Measurements from ENCODE around the gene SLC19A1.

DNA sequence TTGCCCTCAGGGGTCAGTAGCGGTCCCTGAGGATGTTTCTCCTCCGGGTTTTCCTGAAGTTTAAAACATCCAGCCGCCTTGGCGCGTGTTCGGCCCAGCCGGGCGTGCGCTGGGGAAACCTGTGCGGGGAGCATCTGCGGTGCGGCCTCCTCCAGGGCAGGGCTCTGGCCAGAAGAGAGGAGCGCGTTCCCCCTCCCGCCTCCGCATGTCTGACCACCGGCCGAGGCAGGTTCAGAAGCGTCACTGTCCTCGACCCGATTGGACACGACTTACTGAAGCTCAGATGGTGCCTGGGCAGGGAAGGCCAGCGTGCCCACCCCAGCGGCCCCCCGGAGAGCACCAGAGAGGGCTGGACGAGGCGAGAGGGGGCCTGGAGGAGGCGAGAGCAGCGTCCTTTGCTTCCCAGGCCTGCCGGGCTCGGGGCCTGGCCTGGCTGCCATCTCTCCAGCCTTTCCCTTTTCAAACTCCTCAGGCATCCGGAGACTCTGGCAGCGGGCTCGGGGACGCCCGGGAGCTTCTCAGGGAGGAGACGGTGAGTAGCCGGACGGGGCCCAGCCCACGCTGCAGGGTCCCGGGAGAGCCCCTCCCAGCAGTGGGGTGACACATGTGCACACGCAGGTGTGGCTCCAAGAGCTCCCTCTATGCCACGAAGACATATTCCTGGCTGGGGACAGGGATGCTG, 67.1 kb downstream of the SLC19A1 start:
- TF ChIP-seq JUND (IDR thresholded peaks at IDR 0.05) = no peak
- TF ChIP-seq, protein P1, sequence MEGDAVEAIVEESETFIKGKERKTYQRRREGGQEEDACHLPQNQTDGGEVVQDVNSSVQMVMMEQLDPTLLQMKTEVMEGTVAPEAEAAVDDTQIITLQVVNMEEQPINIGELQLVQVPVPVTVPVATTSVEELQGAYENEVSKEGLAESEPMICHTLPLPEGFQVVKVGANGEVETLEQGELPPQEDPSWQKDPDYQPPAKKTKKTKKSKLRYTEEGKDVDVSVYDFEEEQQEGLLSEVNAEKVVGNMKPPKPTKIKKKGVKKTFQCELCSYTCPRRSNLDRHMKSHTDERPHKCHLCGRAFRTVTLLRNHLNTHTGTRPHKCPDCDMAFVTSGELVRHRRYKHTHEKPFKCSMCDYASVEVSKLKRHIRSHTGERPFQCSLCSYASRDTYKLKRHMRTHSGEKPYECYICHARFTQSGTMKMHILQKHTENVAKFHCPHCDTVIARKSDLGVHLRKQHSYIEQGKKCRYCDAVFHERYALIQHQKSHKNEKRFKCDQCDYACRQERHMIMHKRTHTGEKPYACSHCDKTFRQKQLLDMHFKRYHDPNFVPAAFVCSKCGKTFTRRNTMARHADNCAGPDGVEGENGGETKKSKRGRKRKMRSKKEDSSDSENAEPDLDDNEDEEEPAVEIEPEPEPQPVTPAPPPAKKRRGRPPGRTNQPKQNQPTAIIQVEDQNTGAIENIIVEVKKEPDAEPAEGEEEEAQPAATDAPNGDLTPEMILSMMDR (IDR thresholded peaks at IDR 0.05; ENCODE audit: low read depth, low read length, missing input control) = no peak
- no peak for TF ChIP-seq RAD21 (IDR thresholded peaks at IDR 0.05)
- no peak for TF ChIP-seq FOXA2 (IDR thresholded peaks at IDR 0.05)
- TF ChIP-seq RXRA (IDR thresholded peaks at IDR 0.05) = no peak
- TF ChIP-seq, protein P2, sequence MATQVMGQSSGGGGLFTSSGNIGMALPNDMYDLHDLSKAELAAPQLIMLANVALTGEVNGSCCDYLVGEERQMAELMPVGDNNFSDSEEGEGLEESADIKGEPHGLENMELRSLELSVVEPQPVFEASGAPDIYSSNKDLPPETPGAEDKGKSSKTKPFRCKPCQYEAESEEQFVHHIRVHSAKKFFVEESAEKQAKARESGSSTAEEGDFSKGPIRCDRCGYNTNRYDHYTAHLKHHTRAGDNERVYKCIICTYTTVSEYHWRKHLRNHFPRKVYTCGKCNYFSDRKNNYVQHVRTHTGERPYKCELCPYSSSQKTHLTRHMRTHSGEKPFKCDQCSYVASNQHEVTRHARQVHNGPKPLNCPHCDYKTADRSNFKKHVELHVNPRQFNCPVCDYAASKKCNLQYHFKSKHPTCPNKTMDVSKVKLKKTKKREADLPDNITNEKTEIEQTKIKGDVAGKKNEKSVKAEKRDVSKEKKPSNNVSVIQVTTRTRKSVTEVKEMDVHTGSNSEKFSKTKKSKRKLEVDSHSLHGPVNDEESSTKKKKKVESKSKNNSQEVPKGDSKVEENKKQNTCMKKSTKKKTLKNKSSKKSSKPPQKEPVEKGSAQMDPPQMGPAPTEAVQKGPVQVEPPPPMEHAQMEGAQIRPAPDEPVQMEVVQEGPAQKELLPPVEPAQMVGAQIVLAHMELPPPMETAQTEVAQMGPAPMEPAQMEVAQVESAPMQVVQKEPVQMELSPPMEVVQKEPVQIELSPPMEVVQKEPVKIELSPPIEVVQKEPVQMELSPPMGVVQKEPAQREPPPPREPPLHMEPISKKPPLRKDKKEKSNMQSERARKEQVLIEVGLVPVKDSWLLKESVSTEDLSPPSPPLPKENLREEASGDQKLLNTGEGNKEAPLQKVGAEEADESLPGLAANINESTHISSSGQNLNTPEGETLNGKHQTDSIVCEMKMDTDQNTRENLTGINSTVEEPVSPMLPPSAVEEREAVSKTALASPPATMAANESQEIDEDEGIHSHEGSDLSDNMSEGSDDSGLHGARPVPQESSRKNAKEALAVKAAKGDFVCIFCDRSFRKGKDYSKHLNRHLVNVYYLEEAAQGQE (IDR thresholded peaks at IDR 0.05) = no peak
- TF ChIP-seq, protein P3, sequence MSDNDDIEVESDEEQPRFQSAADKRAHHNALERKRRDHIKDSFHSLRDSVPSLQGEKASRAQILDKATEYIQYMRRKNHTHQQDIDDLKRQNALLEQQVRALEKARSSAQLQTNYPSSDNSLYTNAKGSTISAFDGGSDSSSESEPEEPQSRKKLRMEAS (IDR thresholded peaks at IDR 0.05) = no peak
- no peak for TF ChIP-seq TAF1 (conservative IDR thresholded peaks at IDR 0.05)
- TF ChIP-seq YY1 (IDR thresholded peaks at IDR 0.05) = no peak
- no peak for TF ChIP-seq FOXA1 (IDR thresholded peaks at IDR 0.05)
